Measurements from ENCODE around the gene KRT6A.
"Not testable (repeated sequence)": the region's sequence is repeated elsewhere in the genome, so short reads cannot be mapped to it uniquely, and the experiment has no call there.

DNA sequence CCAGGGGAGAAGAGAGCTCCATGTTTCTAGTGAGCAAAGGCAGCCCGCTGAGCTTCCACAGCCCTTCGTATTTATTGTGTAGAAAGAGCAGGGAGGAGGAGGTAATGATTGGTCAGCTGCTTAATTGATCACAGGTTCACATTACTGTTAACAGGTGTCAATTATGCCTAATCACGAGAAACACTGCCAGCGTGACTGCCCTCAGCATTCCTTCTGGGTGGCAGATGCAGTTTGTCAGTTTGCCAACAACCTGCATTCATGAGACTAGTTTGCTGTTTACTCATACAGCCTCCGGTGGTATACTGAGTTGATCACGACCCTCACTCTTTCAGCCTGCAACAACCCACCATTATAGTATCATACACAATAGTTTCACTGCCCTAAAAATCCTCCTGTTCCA lies 7.5 kb upstream of the KRT6A start:
- not testable (repeated sequence) for TF ChIP-seq CTCF (conservative IDR thresholded peaks at IDR 0.05; ENCODE audit: low read depth, low read length); EZH2 (IDR thresholded peaks at IDR 0.05; ENCODE audit: borderline replicate concordance, low read depth, low read length, poor library complexity, severe bottlenecking)

All from A673 (cell line).